Adipose tissue (tissue), 3 donors: ENCODE measurements around the gene NPIPA2. TPM values are rescaled to one million over a fixed set of nuclear protein-coding genes. Genes with fewer than 3 reads are reported as not detected.
"Not testable (repeated sequence)": the region's sequence is repeated elsewhere in the genome, so short reads cannot be mapped to it uniquely, and the experiment has no call there.

Experiments used
- H3K27ac ChIP-seq: one replicate; pipeline ENCODE4 v1.5.1; 2013; ENCODE audit warnings: low read depth, low read length
- WGBS, 3 donors: extraction: QIAGEN DNeasy Blood & Tissue Kit; methylation state at CpG; one replicate each; pipeline ENCODE4 v1.1.7; 2013; 5-methylcytosine and 5-hydroxymethylcytosine counted together
- polyA plus RNA-seq, 3 donors: library from polyadenylated mRNA; stranded (reverse); fragments of 200-250 nt; gene quantifications; one replicate each; pipeline ENCODE4 v1.2.3, GENCODE V29; 2013
- donor health status: healthy with polysubstance abuse.
- donor health status: Bipolar disorder and iron deficiency.
- donor health status: healthy.

Gene NPIPA2
- polyA plus RNA-seq, 3 donors = 0.52 to 1.8 (median 1.4) TPM

DNA sequence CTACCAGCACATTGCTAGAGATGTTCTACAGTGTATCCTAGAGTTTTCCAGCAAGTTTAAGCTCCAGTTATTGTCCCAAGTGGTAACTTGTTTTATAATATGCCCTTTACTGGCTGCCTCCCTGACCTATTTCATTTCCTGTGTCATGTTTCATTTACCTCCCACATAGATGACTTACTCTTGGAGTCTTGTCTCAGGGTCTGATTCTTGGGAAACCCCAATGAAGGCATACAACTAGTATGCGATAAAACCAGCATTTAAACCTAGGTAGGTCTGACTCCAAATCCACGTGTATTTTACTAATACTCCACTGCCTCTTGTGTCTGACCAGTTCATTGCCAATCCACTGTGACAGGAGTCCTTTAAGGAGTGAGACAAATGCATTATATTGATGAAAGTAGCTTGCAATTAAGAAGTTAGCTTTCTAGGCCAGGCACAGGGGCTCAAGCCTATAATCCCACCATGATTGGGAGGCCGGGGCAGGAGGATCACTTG, 64.9 kb downstream of the NPIPA2 start:
- H3K27ac ChIP-seq = not testable (repeated sequence)
- WGBS, 3 donors = 80 to 87% (median 85%) methylated on average over 3 of the region's 3 CpGs

DNA sequence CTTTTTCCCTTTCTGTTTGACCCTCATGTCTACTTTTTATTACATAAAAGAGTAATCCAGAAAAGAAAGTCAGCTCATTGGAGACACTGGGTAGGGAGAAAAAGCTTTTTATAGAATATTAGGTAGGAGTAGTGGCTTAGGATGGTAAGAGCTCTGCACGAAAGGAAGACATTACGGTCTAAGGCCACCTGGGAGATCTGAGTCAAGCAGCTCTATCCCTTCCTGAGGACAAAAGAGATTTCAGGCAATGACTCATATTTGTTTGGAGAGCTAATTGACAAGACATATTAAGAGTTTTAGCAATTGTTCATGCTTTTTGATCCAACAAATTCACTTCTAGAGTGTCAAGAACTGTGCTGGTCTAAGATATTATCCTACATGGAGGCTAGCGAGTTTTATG, 71.6 kb downstream of the NPIPA2 start:
- H3K27ac ChIP-seq = not testable (repeated sequence)
- 91 to 100% (median 95%) methylated on average over 1 of the region's 3 CpGs for WGBS, 3 donors

Other genes starting within 250 kb of the NPIPA2 start
- gene PARN, start 112.3 kb upstream of the NPIPA2 start, polyA plus RNA-seq = 10 to 100 TPM; 10.6 to 16.6 (median 13.2) TPM
- 10 to 100 TPM; 33.6 to 47.2 (median 45.0) TPM for gene BFAR, start 109.6 kb upstream of the NPIPA2 start, polyA plus RNA-seq
- 1 to 10 TPM in 2 of 3 donors, not detected in 1; 1.0 to 5.0 TPM for gene PLA2G10, start 48.2 kb upstream of the NPIPA2 start, polyA plus RNA-seq
- gene NPIPA3, start 39.1 kb upstream of the NPIPA2 start, polyA plus RNA-seq = 1 to 10 TPM in 2 of 3 donors, under 1 TPM in 1; 0.32 to 3.1 (median 2.6) TPM
- gene NOMO1, start 91.2 kb downstream of the NPIPA2 start, polyA plus RNA-seq = 10 to 100 TPM; 16.4 to 89.0 (median 28.7) TPM
- 10 to 100 TPM; 49.2 to 81.8 (median 68.7) TPM for gene NPIPA1, start 194.9 kb downstream of the NPIPA2 start, polyA plus RNA-seq
- 10 to 100 TPM; 35.5 to 55.9 (median 38.4) TPM for gene PDXDC1, start 232.5 kb downstream of the NPIPA2 start, polyA plus RNA-seq